HepG2 (cell line): ENCODE data around the gene MTMR3. TPM values are rescaled to one million over a fixed set of nuclear protein-coding genes. Genes with fewer than 3 reads are reported as not detected.

ENCODE experiments used
- ATAC-seq: fragments of 200-7000 bp; cut with Tn5 transposase; 3 replicates; pipeline ENCODE4 v1.9.1; 2020; ENCODE audit warnings: mild to moderate bottlenecking, moderate library complexity
- BruUV-seq: library from RNA; stranded (reverse); fragments of 400-500 nt; replicated peaks from 2 replicates; lab custom pipeline; 2021; lab: Mats Ljungman, UMichigan
- CTCF ChIA-PET: fragments of 300-600 bp; formaldehyde crosslinking; extraction: SDS; loops from one replicate; lab custom pipeline; 2021; ENCODE audit warnings: low total read pairs, inconsistent platforms, low intra/inter-chr PET ratio; lab: Yijun Ruan, JAX
- POLR2A ChIA-PET: fragments of 350-600 bp; sonication (Branson Sonifier 250); formaldehyde crosslinking; loops from one replicate; lab custom pipeline; 2020; ENCODE audit warnings: antibody characterized with exemption, inconsistent platforms; lab: Yijun Ruan, JAX
- DNase-seq: peaks from one replicate; pipeline ENCODE4 v3.0.0-alpha.2; 2015; ENCODE audit warnings: low spot score
- FAIRE-seq: peaks from 3 replicates; lab custom pipeline; 2011; peaks lifted over from hg19 to GRCh38; lab: Jason Lieb, UNC
- H2AFZ ChIP-seq: one replicate; pipeline ENCODE4 v1.6.1; 2011; ENCODE audit warnings: low read length, inconsistent platforms
- H3K27ac ChIP-seq: fragments of 300-600 bp; 3 replicates; pipeline ENCODE4 v1.8.0; 2011; ENCODE audit warnings: mixed run types, mild to moderate bottlenecking, mixed read lengths, low read length, inconsistent platforms; ENCODE audit not compliant: insufficient read depth; ENCODE audit errors: extremely low read length
- H3K27me3 ChIP-seq, 2 experiments: fragments of 200-600 bp in 1 of 2; 2 replicates in 1 of 2; 3 replicates in 1 of 2; pipeline versions ENCODE4 v1.6.0 to v1.8.0; 2011; ENCODE audit warnings: low read length in 2 of 2, mild to moderate bottlenecking in 2 of 2, moderate library complexity in 2 of 2, inconsistent platforms in 1 of 2; ENCODE audit not compliant: insufficient read depth in 2 of 2, control insufficient read depth in 1 of 2
- H3K36me3 ChIP-seq, 2 experiments: fragments of 200-600 bp in 1 of 2; replicated peaks in 1 of 2; 2 replicates in 1 of 2; 3 replicates in 1 of 2; pipeline versions ENCODE4 v1.5.1 to v1.8.0; 2011; ENCODE audit warnings: low read length in 2 of 2, inconsistent platforms in 1 of 2; ENCODE audit not compliant: insufficient read depth in 2 of 2, control insufficient read depth in 1 of 2
- H3K4me1 ChIP-seq: 2 replicates; pipeline ENCODE4 v1.5.1; 2012; ENCODE audit warnings: low read length, inconsistent platforms; ENCODE audit not compliant: insufficient read depth
- H3K4me2 ChIP-seq: 2 replicates; pipeline ENCODE4 v1.6.0; 2011; ENCODE audit warnings: low read depth, low read length, inconsistent platforms
- H3K4me3 ChIP-seq, 3 experiments: fragments of 200-600 bp in 1 of 3; sonication (generic), shearing (Covaris generic) in 1 of 3; replicated peaks in 1 of 3; 2 replicates each; pipeline ENCODE4 v1.5.1; 2011 to 2016; ENCODE audit warnings: low read length in 3 of 3, inconsistent platforms in 2 of 3, low read depth in 2 of 3, mild to moderate bottlenecking in 2 of 3, control low read depth in 1 of 3, mixed read lengths in 1 of 3; ENCODE audit not compliant: insufficient read depth in 1 of 3
- H3K79me2 ChIP-seq: one replicate; pipeline ENCODE4 v1.6.1; 2011; ENCODE audit warnings: low read length, inconsistent platforms; ENCODE audit not compliant: insufficient read depth
- H3K9ac ChIP-seq: 2 replicates; pipeline ENCODE4 v1.6.0; 2011; ENCODE audit warnings: mild to moderate bottlenecking, low read depth, low read length, inconsistent platforms; ENCODE audit not compliant: insufficient read depth
- H3K9me3 ChIP-seq: 2 replicates; pipeline ENCODE4 v1.5.1; 2012; ENCODE audit warnings: mild to moderate bottlenecking, low read length
- H4K20me1 ChIP-seq: 2 replicates; pipeline ENCODE4 v1.6.0; 2011; ENCODE audit warnings: inconsistent platforms, mild to moderate bottlenecking, low read length, moderate library complexity; ENCODE audit not compliant: insufficient read depth
- ATF7 ChIP-seq, 2 experiments: fragments of 450-650 bp in 1 of 2; sonication (generic) in 1 of 2; formaldehyde crosslinking in 1 of 2; IDR thresholded peaks; 2 replicates each; pipeline versions ENCODE4 v1.4.0 to v1.6.1; 2016 to 2020; ENCODE audit warnings: antibody characterized with exemption in 1 of 2, mild to moderate bottlenecking in 1 of 2, missing genetic modification reagents in 1 of 2
- FOSL1 ChIP-seq: sonication (generic); formaldehyde crosslinking; IDR thresholded peaks from 2 replicates; pipeline ENCODE4 v1.9.0; 2021; ENCODE audit warnings: missing genetic modification reagents, borderline replicate concordance
- FOXC1 ChIP-seq: sonication (generic); formaldehyde crosslinking; IDR thresholded peaks from 2 replicates; pipeline ENCODE4 v1.8.0; 2022; ENCODE audit warnings: mild to moderate bottlenecking, missing genetic modification reagents, borderline replicate concordance
- HNRNPL ChIP-seq: fragments of 200-400 bp; formaldehyde crosslinking; IDR thresholded peaks from 2 replicates; pipeline ENCODE4 v1.6.1; 2017; ENCODE audit warnings: mild to moderate bottlenecking, low read depth, low read length
- POLR2AphosphoS2 ChIP-seq: IDR thresholded peaks from 2 replicates; pipeline ENCODE4 v1.6.1; 2011; ENCODE audit warnings: low read depth, low read length, improper control_type of control experiment
- RARA ChIP-seq: IDR thresholded peaks from 2 replicates; pipeline ENCODE4 v1.6.1; 2016; ENCODE audit warnings: missing genetic modification reagents, missing compliant biosample characterization
- RELA ChIP-seq: sonication (generic); formaldehyde crosslinking; IDR thresholded peaks from 2 replicates; pipeline ENCODE4 v1.4.0; 2020; ENCODE audit warnings: missing genetic modification reagents
- SALL1 ChIP-seq: sonication (generic); formaldehyde crosslinking; IDR thresholded peaks from 2 replicates; pipeline ENCODE4 v1.8.0; 2022; ENCODE audit warnings: mild to moderate bottlenecking, missing genetic modification reagents
- SNAPC5 ChIP-seq: sonication (generic); formaldehyde crosslinking; IDR thresholded peaks from 2 replicates; pipeline ENCODE4 v1.8.1; 2023; ENCODE audit warnings: mild to moderate bottlenecking, missing genetic modification reagents, borderline replicate concordance
- ZFP90 ChIP-seq: sonication (generic); formaldehyde crosslinking; IDR thresholded peaks from 2 replicates; pipeline ENCODE4 v1.8.0; 2022; ENCODE audit warnings: missing genetic modification reagents, mild to moderate bottlenecking, inconsistent platforms, borderline replicate concordance
- ZFYVE20 ChIP-seq: sonication (generic); formaldehyde crosslinking; IDR thresholded peaks from 2 replicates; pipeline ENCODE4 v1.8.0; 2023; ENCODE audit warnings: low read depth, mild to moderate bottlenecking, moderate library complexity, missing genetic modification reagents, borderline replicate concordance
- ZNF331 ChIP-seq: sonication (generic); formaldehyde crosslinking; IDR thresholded peaks from 2 replicates; pipeline ENCODE4 v1.4.0; 2020; ENCODE audit warnings: missing genetic modification reagents
- ZNF501 ChIP-seq: sonication (generic); formaldehyde crosslinking; IDR thresholded peaks from 2 replicates; pipeline ENCODE4 v1.5.1; 2020; ENCODE audit warnings: mild to moderate bottlenecking, moderate library complexity, missing genetic modification reagents
- ZNF543 ChIP-seq: sonication (generic); formaldehyde crosslinking; IDR thresholded peaks from 2 replicates; pipeline ENCODE4 v1.4.0; 2020; ENCODE audit warnings: mild to moderate bottlenecking, missing genetic modification reagents
- ZNF547 ChIP-seq: sonication (generic); formaldehyde crosslinking; IDR thresholded peaks from 2 replicates; pipeline ENCODE4 v1.5.1; 2020; ENCODE audit warnings: mild to moderate bottlenecking, missing genetic modification reagents
- ZNF549 ChIP-seq: sonication (generic); formaldehyde crosslinking; IDR thresholded peaks from 2 replicates; pipeline ENCODE4 v1.5.0; 2020; ENCODE audit warnings: missing genetic modification reagents
- ZNF780A ChIP-seq: sonication (generic); formaldehyde crosslinking; IDR thresholded peaks from 2 replicates; pipeline ENCODE4 v1.8.0; 2022; ENCODE audit warnings: mild to moderate bottlenecking, missing genetic modification reagents, moderate library complexity
- WGBS: methylation state at CpG from one replicate; pipeline ENCODE4 v1.1.6; 2017; ENCODE audit warnings: low lambda C conversion rate; 5-methylcytosine and 5-hydroxymethylcytosine counted together
- in situ Hi-C: cut with HindIII; loops from 2 replicates; pipeline ENCODE4 v1.10.0; 2017; ENCODE audit warnings: low pct_unique_long_range_greater_than_20kb; ENCODE audit not compliant: extremely low pct_ligation_motif_present
- intact Hi-C: fragments of 100-400 bp; cut with micrococcal nuclease; formaldehyde crosslinking; loops from one replicate; pipeline ENCODE4 v1.10.0; 2022; ENCODE audit not compliant: unreplicated experiment
- polyA plus RNA-seq, 8 experiments: library from polyadenylated mRNA; depleted of rRNA in 3 of 8; stranded (reverse) in 7 of 8; unstranded in 1 of 8; fragments of >200 nt; fragmentation: Illumina TruSeq in 4 of 8; extraction: Trizol in 4 of 8; gene quantifications; 2 replicates each; pipeline versions ENCODE4 v1.2.1 to v1.2.3, GENCODE V29; 2011 to 2016; ENCODE audit warnings: low read depth in 4 of 8, missing spikeins in 1 of 8, mixed read lengths in 1 of 8; ENCODE audit not compliant: insufficient read depth in 1 of 8
- total RNA-seq, 5 experiments: library from RNA; depleted of rRNA; stranded (reverse); fragments of >200 nt; fragmentation: Illumina TruSeq; extraction: Trizol; gene quantifications; 2 replicates each; pipeline ENCODE4 v1.2.3, GENCODE V29; 2016; ENCODE audit warnings: low read depth in 1 of 5
- TF ChIP-seq, protein P1 (sequence below): sonication (generic); formaldehyde crosslinking; IDR thresholded peaks from 2 replicates; pipeline ENCODE4 v1.4.0; 2020; ENCODE audit warnings: missing genetic modification reagents, low read depth, mild to moderate bottlenecking, borderline replicate concordance

MTMR3 gene
- total and polyA plus RNA-seq, 2 of the 13 experiments (the other 11 are each of a cell fraction or from before 2014, with no cell fraction given): 12.6 to 24.8 TPM

GRCh38 chr22:30021338-30021737 is 138.4 kb downstream of the MTMR3 start:
- no peak for FAIRE-seq
- ChIA-PET POLR2A (no interaction called here), CTCF (no interaction called here)
- TF ChIP-seq ZNF501 (CRISPR knock-in tag) (no peak), FOSL1 (no peak), SNAPC5 (CRISPR knock-in tag) (no peak), ZFP90 (CRISPR knock-in tag) (no peak), ZNF543 (CRISPR knock-in tag) (no peak), HNRNPL (no peak), ZFYVE20 (no peak), ZNF547 (CRISPR knock-in tag) (no peak), ZNF331 (CRISPR knock-in tag) (no peak), ZNF549 (CRISPR knock-in tag) (no peak), POLR2AphosphoS2 (no peak), RARA (CRISPR knock-in tag) (no peak), SALL1 (CRISPR knock-in tag) (no peak), RELA (CRISPR knock-in tag) (no peak), ZNF780A (CRISPR knock-in tag) (no peak), ATF7 (IDR thresholded peaks at IDR 0.05) (no peak), ATF7 (CRISPR knock-in tag; IDR thresholded peaks at IDR 0.05) (no peak), FOXC1 (CRISPR knock-in tag) (no peak)
- TF ChIP-seq, protein P1, sequence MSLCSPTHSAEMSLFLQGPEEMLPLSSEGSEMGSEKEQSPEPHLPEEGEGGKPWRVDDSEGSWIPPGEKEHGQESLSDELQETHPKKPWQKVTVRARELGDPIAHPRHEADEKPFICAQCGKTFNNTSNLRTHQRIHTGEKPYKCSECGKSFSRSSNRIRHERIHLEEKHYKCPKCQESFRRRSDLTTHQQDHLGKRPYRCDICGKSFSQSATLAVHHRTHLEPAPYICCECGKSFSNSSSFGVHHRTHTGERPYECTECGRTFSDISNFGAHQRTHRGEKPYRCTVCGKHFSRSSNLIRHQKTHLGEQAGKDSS: no peak
- H3K4me1 ChIP-seq: no peaks in the 10 kb centered on the region
- intact Hi-C loops (no loop called here), in situ Hi-C loops (no loop called here)
- DNase-seq: no peak
- ATAC-seq: no peak
- no peak overlapping the region for H3K4me2 ChIP-seq
- H3K27ac ChIP-seq: no peak overlapping the region
- 94% methylated on average over 3 of the region's 3 CpGs for WGBS
- H3K4me3 ChIP-seq: no peak overlapping the region
- no peak overlapping the region for H2AFZ ChIP-seq
- H3K9ac ChIP-seq: no peak overlapping the region
- no peaks in the 10 kb centered on the region for H3K9me3 ChIP-seq
- no peaks in the 10 kb centered on the region for H4K20me1 ChIP-seq
- no peaks in the 10 kb centered on the region for H3K79me2 ChIP-seq
- no TSS peak for BruUV-seq
- H3K36me3 ChIP-seq: peaks cover 23 to 85% of the 10 kb centered on the region in 2 experiments
- H3K27me3 ChIP-seq: no peaks in the 10 kb centered on the region
